Endothelial cell of umbilical vein (primary cell): ENCODE results near the gene GREB1. TPM values are rescaled to one million over a fixed set of nuclear protein-coding genes. Genes with fewer than 3 reads are reported as not detected.

Source experiments
- BruUV-seq: library from RNA; stranded (reverse); fragments of 400-500 nt; replicated peaks from 2 replicates; lab custom pipeline; 2021; lab: Mats Ljungman, UMichigan
- CTCF ChIA-PET: fragments of 300-600, 350-600 bp; sonication (Branson Sonifier 250); formaldehyde crosslinking; loops from one replicate; lab custom pipeline; 2021; ENCODE audit warnings: antibody characterized with exemption, inconsistent platforms; lab: Charles Lee
- POLR2A ChIA-PET: fragments of 300-600, 350-600 bp; sonication (Branson Sonifier 250); formaldehyde crosslinking; loops from one replicate; lab custom pipeline; 2021; ENCODE audit warnings: antibody characterized with exemption, inconsistent platforms; lab: Charles Lee
- DNase-seq: peaks from one replicate; pipeline ENCODE4 v3.0.0-alpha.2; 2011; ENCODE audit warnings: low read depth, low spot score
- FAIRE-seq: peaks from 2 replicates; lab custom pipeline; 2011; peaks lifted over from hg19 to GRCh38; lab: Jason Lieb, UNC
- H2AFZ ChIP-seq: 2 replicates; pipeline ENCODE4 v1.6.0; 2012; ENCODE audit warnings: low read depth, low read length, control low read depth, inconsistent platforms
- H3K27ac ChIP-seq: 2 replicates; pipeline ENCODE4 v1.5.1; 2011; ENCODE audit warnings: low read depth, mild to moderate bottlenecking, control low read depth, low read length, moderate library complexity; ENCODE audit not compliant: insufficient read depth
- H3K27me3 ChIP-seq, 2 experiments: 2 replicates each; pipeline versions ENCODE4 v1.6.0 to v1.6.1; 2011; ENCODE audit warnings: low read length in 2 of 2, mixed read lengths in 1 of 2; ENCODE audit not compliant: control insufficient read depth in 2 of 2, insufficient read depth in 2 of 2
- H3K36me3 ChIP-seq, 2 experiments: 2 replicates in 1 of 2; 3 replicates in 1 of 2; pipeline ENCODE4 v1.5.1; 2011; ENCODE audit warnings: low read length in 2 of 2, mild to moderate bottlenecking in 1 of 2, moderate library complexity in 1 of 2; ENCODE audit not compliant: control insufficient read depth in 2 of 2, insufficient read depth in 2 of 2; ENCODE audit errors: extremely low read depth in 1 of 2
- H3K4me1 ChIP-seq: 3 replicates; pipeline ENCODE4 v1.5.1; 2011; ENCODE audit warnings: mild to moderate bottlenecking, low read length; ENCODE audit not compliant: control insufficient read depth, insufficient read depth; ENCODE audit errors: extremely low read depth
- H3K4me2 ChIP-seq: 2 replicates; pipeline ENCODE4 v1.6.1; 2011; ENCODE audit warnings: low read length, control low read depth, mixed read lengths; ENCODE audit not compliant: insufficient read depth
- H3K4me3 ChIP-seq, 3 experiments: fragments of 200-600 bp in 1 of 3; sonication (generic), shearing (Covaris generic) in 1 of 3; replicated peaks in 1 of 3; 2 replicates each; pipeline ENCODE4 v1.5.1; 2011 to 2016; ENCODE audit warnings: control low read depth in 3 of 3, low read length in 3 of 3, mild to moderate bottlenecking in 2 of 3, inconsistent platforms in 1 of 3, low read depth in 1 of 3, moderate library complexity in 1 of 3; ENCODE audit not compliant: insufficient read depth in 1 of 3
- H3K79me2 ChIP-seq: 2 replicates; pipeline ENCODE4 v1.6.0; 2012; ENCODE audit warnings: low read length, inconsistent platforms; ENCODE audit not compliant: control insufficient read depth, insufficient read depth
- H3K9ac ChIP-seq: replicated peaks from 2 replicates; pipeline ENCODE3; 2011; ENCODE audit warnings: low read length, control low read depth; ENCODE audit not compliant: insufficient read depth; ENCODE audit errors: extremely low read depth
- H3K9me1 ChIP-seq: replicated peaks from 3 replicates; pipeline ENCODE4 v1.6.0; 2011; ENCODE audit warnings: mild to moderate bottlenecking, low read length; ENCODE audit not compliant: control insufficient read depth, insufficient read depth; ENCODE audit errors: extremely low read depth
- H3K9me3 ChIP-seq: replicated peaks from 2 replicates; pipeline ENCODE4 v1.5.1; 2012; ENCODE audit warnings: low read length, inconsistent platforms; ENCODE audit not compliant: control insufficient read depth, insufficient read depth
- H4K20me1 ChIP-seq: replicated peaks from 2 replicates; pipeline ENCODE3; 2011; ENCODE audit warnings: mild to moderate bottlenecking, low read length; ENCODE audit not compliant: control insufficient read depth, insufficient read depth; ENCODE audit errors: extremely low read depth
- CTCF ChIP-seq, 2 donors: IDR thresholded peaks; 1 replicate in 1 of 2; 2 replicates in 1 of 2; pipeline ENCODE4 v1.5.1; 2011; ENCODE audit warnings: low read length in 2 of 2, mild to moderate bottlenecking in 2 of 2, moderate library complexity in 2 of 2, control low read depth in 1 of 2, inconsistent platforms in 1 of 2, low read depth in 1 of 2; ENCODE audit not compliant: insufficient read depth in 1 of 2; ENCODE audit errors: extremely low read depth in 1 of 2
- EZH2 ChIP-seq: IDR thresholded peaks from 2 replicates; pipeline ENCODE4 v1.6.1; 2012; ENCODE audit warnings: borderline replicate concordance, low read depth, mild to moderate bottlenecking, moderate library complexity, low read length, inconsistent platforms; ENCODE audit not compliant: severe bottlenecking
- FOS ChIP-seq: IDR thresholded peaks from 2 replicates; pipeline ENCODE4 v1.6.1; 2011; ENCODE audit warnings: mild to moderate bottlenecking, low read length, moderate library complexity, borderline replicate concordance; ENCODE audit not compliant: insufficient read depth
- GATA2 ChIP-seq: IDR thresholded peaks from 2 replicates; pipeline ENCODE4 v1.7.0; 2011; ENCODE audit warnings: low read depth, mild to moderate bottlenecking, moderate library complexity, mixed read lengths, low read length; ENCODE audit not compliant: insufficient read length, insufficient read depth
- JUN ChIP-seq: IDR thresholded peaks from 2 replicates; pipeline ENCODE4 v1.6.1; 2011; ENCODE audit warnings: borderline replicate concordance, low read depth; ENCODE audit not compliant: insufficient read length, insufficient read depth
- MAX ChIP-seq: IDR thresholded peaks from 2 replicates; pipeline ENCODE4 v1.6.1; 2011; ENCODE audit not compliant: insufficient read depth, insufficient read length
- MYC ChIP-seq: IDR thresholded peaks from one replicate; pipeline ENCODE4 v1.6.1; 2011; ENCODE audit warnings: mild to moderate bottlenecking, low read depth, low read length
- POLR2A ChIP-seq: IDR thresholded peaks from 2 replicates; pipeline ENCODE4 v1.6.1; 2012; ENCODE audit warnings: low read depth, mild to moderate bottlenecking, control low read depth, low read length
- POLR2AphosphoS5 ChIP-seq: IDR thresholded peaks from 2 replicates; pipeline ENCODE4 v1.6.1; 2012; ENCODE audit warnings: low read depth, mild to moderate bottlenecking, control low read depth, low read length, moderate library complexity; ENCODE audit not compliant: insufficient read depth
- dilution Hi-C: fragments of 300-500 bp; cut with MboI; formaldehyde crosslinking; loops from one replicate; pipeline ENCODE4 v1.15.0; 2019; ENCODE audit warnings: low sequenced_read_pairs; ENCODE audit not compliant: extremely low pct_ligation_motif_present
- intact Hi-C: fragments of 100-400 bp; cut with micrococcal nuclease; formaldehyde crosslinking; loops from one replicate; pipeline ENCODE4 v1.10.0; 2022
- polyA plus RNA-seq, 4 experiments: library from polyadenylated mRNA; depleted of rRNA in 3 of 4; stranded (reverse) in 3 of 4; unstranded in 1 of 4; fragments of >200 nt; gene quantifications; 2 replicates each; pipeline versions ENCODE4 v1.2.1 to v1.2.3, GENCODE V29; 2011 to 2012; ENCODE audit warnings: missing spikeins in 1 of 4
- total RNA-seq: library from RNA; stranded (reverse); gene quantifications from 2 replicates; pipeline ENCODE4 v1.2.3, GENCODE V29; 2021

GREB1 gene
- total and polyA plus RNA-seq, 2 donors (not counting 3 experiments of a cell fraction or from before 2014, with no cell fraction given) = 0.17 to 0.58 TPM

GRCh38 chr2:11491348-11491933, 42.4 kb upstream of the GREB1 start:
- H3K27me3 ChIP-seq = no peaks in the 10 kb centered on the region

More at GRCh38 chr2:11491348-11491933, 42.4 kb upstream of the GREB1 start:
- DNase-seq = no peak
- Histone ChIP-seq H3K4me2 (no peak overlapping the region), H3K4me1 (no peaks in the 10 kb centered on the region), H3K27ac (no peak overlapping the region), H3K79me2 (no peaks in the 10 kb centered on the region), H3K36me3 (no peaks in the 10 kb centered on the region), H3K9me3 (no peaks in the 10 kb centered on the region), H2AFZ (no peak overlapping the region), H3K9ac (no peak overlapping the region), H4K20me1 (no peaks in the 10 kb centered on the region), H3K4me3 (no peak overlapping the region), H3K9me1 (no peaks in the 10 kb centered on the region)
- dilution Hi-C loops = no loop called here
- intact Hi-C loops = no loop called here
- TF ChIP-seq POLR2AphosphoS5 = no peak
- no peak for TF ChIP-seq CTCF (IDR thresholded peaks at IDR 0.05; ENCODE audit: extremely low read depth in 1 of 2, insufficient read depth in 1 of 2, low read depth in 1 of 2, low read length in 2 of 2)
- TF ChIP-seq JUN = no peak
- TF ChIP-seq EZH2 = no peak
- TF ChIP-seq FOS = no peak
- no peak for TF ChIP-seq MAX
- no peak for TF ChIP-seq GATA2
- TF ChIP-seq MYC = no peak
- TF ChIP-seq POLR2A = no peak
- FAIRE-seq = no peak
- ChIA-PET CTCF (interaction anchor here (1.2 to 2.1 kb wide), 2 partner anchors 14 to 197 kb away, joined by 3 to 9 read pairs; no protein-coding TSS in a partner anchor), POLR2A (no interaction called here)
- BruUV-seq = no TSS peak
